ENCODE data around the gene FAM236A. TPM values are rescaled to one million over a fixed set of nuclear protein-coding genes. Genes with fewer than 3 reads are reported as not detected.
"Not testable (repeated sequence)": the region's sequence is repeated elsewhere in the genome, so short reads cannot be mapped to it uniquely, and the experiment has no call there.

Gene FAM236A
- total RNA-seq = not detected

- CTCF ChIA-PET, POLR2A ChIA-PET: not testable (repeated sequence)
Observed at GRCh38 chrX:72937906-72938305, at the start of gene FAM236A. Gene FAM236A (plus strand): TSS chrX:72938206. CDS start chrX:72938263, 57 bp downstream.

GRCh38 chrX:72889740-72890139 lies 48.3 kb upstream of the FAM236A start:
- POLR2A ChIA-PET, CTCF ChIA-PET: not testable (repeated sequence)

DNA sequence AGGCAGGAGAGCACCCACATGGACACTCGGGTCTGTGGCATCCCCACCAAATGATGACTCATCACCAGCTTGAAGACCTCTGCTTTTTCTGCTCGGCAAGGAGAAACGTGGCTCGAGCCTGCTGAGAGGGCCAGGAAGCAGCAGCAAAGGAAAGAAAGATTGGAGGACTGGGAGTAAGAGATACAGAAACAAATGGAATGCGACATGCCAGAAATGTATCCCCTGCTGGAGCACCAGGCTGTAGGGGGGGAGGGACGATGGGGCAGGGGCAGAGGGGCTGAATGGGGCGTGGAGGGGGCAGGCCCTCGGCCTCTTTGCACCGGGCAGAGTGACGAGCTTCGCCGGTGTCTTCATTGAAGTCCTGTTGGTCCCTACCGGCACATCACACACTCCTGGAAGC lies 25.7 kb upstream of the FAM236A start, which contains the start of gene FAM236C:
FAM236C (plus strand) TSS at position 301 of the 400 bp plus-strand sequence. CDS start 100 bp downstream, outside the sequence.
- POLR2A ChIA-PET, CTCF ChIA-PET: not testable (repeated sequence)

GRCh38 chrX:72916096-72916495 lies 21.9 kb upstream of the FAM236A start:
- CTCF ChIA-PET, POLR2A ChIA-PET: not testable (repeated sequence)

DNA sequence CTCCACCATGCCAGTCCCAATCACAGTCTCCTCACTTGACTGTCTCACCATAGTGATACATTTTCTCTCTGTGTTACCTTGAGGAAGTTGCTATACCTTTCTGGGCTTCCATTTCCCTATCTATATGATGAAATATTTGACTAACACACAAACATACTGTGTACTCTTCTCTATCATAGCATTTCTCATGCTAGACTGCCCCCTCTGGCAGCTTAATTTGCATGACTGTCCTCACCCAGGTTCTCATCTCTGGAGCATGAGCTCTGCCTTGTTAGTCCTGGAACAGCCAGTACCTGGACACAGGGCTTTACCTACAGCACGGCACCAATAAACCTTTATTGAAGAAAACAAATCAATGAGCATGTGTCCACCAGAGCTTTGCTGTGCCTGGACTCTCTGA lies 5.7 kb upstream of the FAM236A start:
- CTCF ChIA-PET, POLR2A ChIA-PET: not testable (repeated sequence)

DNA sequence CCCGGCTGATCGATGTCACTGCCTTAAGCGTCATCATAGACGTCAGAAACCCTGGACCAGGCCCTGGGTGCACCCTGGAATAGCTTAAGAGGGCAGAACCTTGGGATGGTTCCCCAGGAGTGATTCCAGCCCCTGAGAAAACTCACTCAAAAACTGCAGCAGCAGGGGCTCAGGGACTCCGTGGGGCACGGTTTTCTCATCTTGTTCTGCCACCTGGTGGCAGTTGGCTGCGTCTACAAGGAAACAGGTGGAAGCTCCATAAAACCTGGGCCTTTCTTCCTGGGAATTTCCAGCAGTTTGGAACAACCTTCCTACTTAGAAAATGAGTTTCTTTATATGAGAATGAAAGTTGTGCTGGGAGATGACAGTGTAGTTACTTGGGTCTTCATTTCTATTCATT lies 1.6 kb upstream of the FAM236A start:
- CTCF ChIA-PET, POLR2A ChIA-PET: not testable (repeated sequence)

DNA sequence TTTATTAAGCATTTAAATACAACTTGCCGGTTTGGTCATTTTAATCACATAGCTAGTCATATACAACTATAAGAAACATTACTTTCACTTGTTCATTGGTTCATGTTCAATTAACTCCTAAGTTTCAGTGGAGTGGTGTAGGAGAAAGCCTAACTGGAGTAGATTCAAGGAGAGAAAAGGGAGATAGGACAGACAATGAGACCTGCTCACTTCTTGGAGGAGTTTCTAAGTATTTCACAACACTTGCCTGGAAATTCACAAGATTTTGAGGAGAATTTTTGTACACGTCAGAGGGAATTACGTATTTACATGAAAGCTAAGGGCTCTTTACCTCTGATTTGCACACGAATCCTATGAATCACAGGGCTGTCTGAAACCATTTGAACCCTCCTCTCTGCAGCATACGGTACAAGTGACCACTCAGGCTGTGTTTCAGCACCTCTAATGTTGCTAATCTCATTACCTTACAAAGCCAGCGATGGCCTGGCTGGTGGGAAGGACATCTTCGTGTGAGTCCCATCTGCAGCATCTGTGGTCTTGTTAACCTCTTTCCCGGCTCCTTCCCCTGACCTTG lies 1.0 kb upstream of the FAM236A start:
- CTCF ChIA-PET, POLR2A ChIA-PET: not testable (repeated sequence)

DNA sequence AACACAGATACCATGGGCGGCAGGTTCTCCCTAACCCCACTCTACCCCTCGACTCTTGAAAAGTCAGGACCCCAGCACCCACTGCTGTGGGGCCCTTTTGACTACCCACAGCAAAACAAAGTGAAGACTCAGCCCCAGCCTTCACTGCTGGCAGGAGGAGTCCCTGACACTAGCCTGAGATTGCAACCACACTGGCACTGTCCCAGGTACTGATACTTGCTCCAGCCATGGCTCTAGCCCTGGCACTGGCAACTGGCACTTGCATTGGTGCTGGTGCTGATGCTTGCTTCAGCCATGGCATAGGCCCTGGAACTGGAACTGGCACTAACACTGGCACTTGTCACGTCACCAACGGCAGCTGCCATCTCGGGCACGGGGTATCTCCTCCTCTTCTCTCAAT lies 4.3 kb downstream of the FAM236A start:
- CTCF ChIA-PET, POLR2A ChIA-PET: not testable (repeated sequence)

DNA sequence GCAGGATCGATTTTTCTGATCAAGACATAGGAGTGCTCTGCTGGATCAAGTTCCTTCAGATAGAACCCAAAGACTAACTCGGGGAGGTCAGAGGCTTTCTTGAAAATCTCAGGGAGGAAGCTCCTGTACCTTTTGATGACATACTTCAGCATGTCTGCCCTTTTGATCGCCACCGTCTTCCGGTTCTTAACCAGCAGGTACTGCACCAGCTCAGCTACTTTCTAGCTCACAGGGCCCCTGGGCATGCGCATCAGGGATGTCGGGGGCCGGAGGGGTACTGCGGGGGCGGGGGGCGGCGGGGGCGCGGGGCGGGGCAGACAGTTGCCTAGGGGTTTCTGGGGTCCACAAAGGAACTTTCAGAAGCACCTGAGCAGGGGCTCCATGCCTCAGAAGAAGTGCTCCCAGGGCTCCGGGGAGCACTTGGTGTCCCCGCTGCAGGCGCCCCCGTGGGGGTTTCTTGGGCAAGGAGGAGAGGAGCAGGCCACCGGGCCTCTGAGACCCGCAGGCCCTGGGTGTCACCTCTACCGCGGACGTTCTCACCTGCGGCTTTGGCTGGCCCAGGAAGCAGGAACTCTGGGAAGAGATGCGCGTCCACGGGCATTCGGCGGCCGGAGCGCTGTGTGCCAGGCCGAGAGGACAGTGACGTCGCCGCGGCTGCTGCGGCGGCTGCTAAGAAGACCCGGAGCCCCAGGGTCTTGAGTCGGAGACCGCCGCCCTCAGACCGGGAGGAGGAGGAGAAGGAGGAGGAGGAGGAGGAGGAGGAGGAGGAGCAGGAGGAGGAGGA lies 5.2 kb downstream of the FAM236A start:
- CTCF ChIA-PET, POLR2A ChIA-PET: not testable (repeated sequence)

DNA sequence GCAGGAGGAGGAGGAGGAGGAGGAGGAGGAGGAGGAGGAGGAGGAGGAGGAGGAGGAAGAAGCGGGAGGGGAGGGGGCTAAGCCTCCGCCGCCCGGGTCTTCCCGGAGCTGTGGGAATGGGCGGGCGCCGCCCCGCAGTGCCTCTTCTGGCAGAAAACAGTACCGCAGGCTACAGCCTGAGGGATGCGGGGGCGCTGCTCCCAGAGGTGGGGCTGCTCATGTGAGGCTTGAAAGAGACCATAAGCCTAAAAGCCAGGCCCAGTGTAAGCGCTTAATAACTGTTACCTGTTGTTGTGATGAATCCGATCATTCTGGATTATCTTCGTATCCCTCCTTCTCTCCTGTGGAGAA lies 5.8 kb downstream of the FAM236A start, which contains the start of gene DMRTC1:
DMRTC1 (minus strand) TSS at position 19 of the 351 bp plus-strand sequence. CDS start 68,143 bp downstream, outside the sequence.
- CTCF ChIA-PET, POLR2A ChIA-PET: not testable (repeated sequence)

DNA sequence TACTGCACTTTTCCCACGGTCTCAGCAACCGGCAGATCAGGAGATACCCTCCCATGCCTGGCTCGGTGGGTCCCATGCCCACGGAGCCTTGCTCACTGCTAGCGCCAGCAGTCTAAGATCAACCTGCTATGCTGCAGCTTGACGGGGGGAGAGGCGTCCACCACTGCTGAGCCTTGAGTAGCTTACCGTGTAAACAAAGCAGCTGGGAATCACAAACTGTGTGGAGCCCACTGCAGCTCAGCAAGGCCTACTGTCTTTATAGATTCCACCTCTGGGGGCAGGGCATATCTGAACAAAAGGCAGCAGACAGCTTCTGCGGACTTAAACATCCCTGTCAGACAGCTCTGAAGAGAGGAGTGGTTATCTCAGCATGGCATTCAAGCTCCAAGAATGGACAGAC lies 22.0 kb downstream of the FAM236A start:
- CTCF ChIA-PET, POLR2A ChIA-PET: not testable (repeated sequence)

- CTCF ChIA-PET, POLR2A ChIA-PET: not testable (repeated sequence)
Observed at GRCh38 chrX:72971859-72972258, 33.9 kb downstream of the FAM236A start.

- CTCF ChIA-PET, POLR2A ChIA-PET: not testable (repeated sequence)
Observed at GRCh38 chrX:72974885-72975284, 36.9 kb downstream of the FAM236A start.

GRCh38 chrX:72980894-72981469 lies 43.0 kb downstream of the FAM236A start:
- POLR2A ChIA-PET, CTCF ChIA-PET: not testable (repeated sequence)

Other genes with a start within 250 kb of the FAM236A start
- 1 to 10 TPM; 6.1 to 6.6 TPM for gene PHKA1, start 223.9 kb upstream of the FAM236A start, total RNA-seq
- not detected for gene DMRTC1B, start 161.3 kb upstream of the FAM236A start, total RNA-seq
- not detected for gene FAM236B, start 155.5 kb upstream of the FAM236A start, total RNA-seq
- gene FAM236D, start 130.0 kb upstream of the FAM236A start, total RNA-seq = not detected
- gene FAM236C, start 25.6 kb upstream of the FAM236A start, total RNA-seq = not detected
- gene DMRTC1, start 5.6 kb downstream of the FAM236A start, total RNA-seq = not detected
- gene PABPC1L2B, start 64.7 kb downstream of the FAM236A start, total RNA-seq = not detected
- not detected for gene PABPC1L2A, start 141.3 kb downstream of the FAM236A start, total RNA-seq

Data from activated CD8-positive, alpha-beta memory T cell treated with anti-CD3 and anti-CD28 coated beads for 36 hours (primary cell).